HG03342 (cell line): ENCODE data around the gene PRKCA.

Source experiments
- ATAC-seq: cut with Tn5 transposase; IDR thresholded peaks from one replicate; pipeline ENCODE4 v1.9.1; 2021; ENCODE audit warnings: mild to moderate bottlenecking, moderate library complexity; ENCODE audit not compliant: unreplicated experiment

PRKCA gene

GRCh38 chr17:66749217-66749832 is 446.9 kb downstream of the PRKCA start:
- no peak for ATAC-seq

GRCh38 chr17:66750116-66750515 is 447.7 kb downstream of the PRKCA start:
- no peak for ATAC-seq

GRCh38 chr17:66750781-66751543 is 448.5 kb downstream of the PRKCA start:
- no peak for ATAC-seq

- no peak for ATAC-seq
Measured at GRCh38 chr17:66751771-66752170, 449.4 kb downstream of the PRKCA start.

GRCh38 chr17:66752411-66752810 is 450.0 kb downstream of the PRKCA start:
- ATAC-seq: no peak

- no peak for ATAC-seq
Measured at GRCh38 chr17:66753126-66753920, 450.9 kb downstream of the PRKCA start.

- ATAC-seq: no peak
Measured at GRCh38 chr17:66755101-66755943, 452.9 kb downstream of the PRKCA start.

GRCh38 chr17:66755944-66756290 is 453.5 kb downstream of the PRKCA start:
- ATAC-seq: no peak

- ATAC-seq: no peak
Measured at GRCh38 chr17:66760324-66760723, 457.9 kb downstream of the PRKCA start.

GRCh38 chr17:66762276-66762675 is 459.9 kb downstream of the PRKCA start:
- ATAC-seq: no peak

- ATAC-seq: no peak
Measured at GRCh38 chr17:66763056-66763455, 460.6 kb downstream of the PRKCA start.

GRCh38 chr17:66764506-66764905 is 462.1 kb downstream of the PRKCA start:
- no peak for ATAC-seq

- ATAC-seq: no peak
Measured at GRCh38 chr17:66767154-66767933, 464.9 kb downstream of the PRKCA start.

GRCh38 chr17:66769911-66770310 is 467.5 kb downstream of the PRKCA start:
- no peak for ATAC-seq

GRCh38 chr17:66772148-66772812 is 469.9 kb downstream of the PRKCA start:
- ATAC-seq: no peak

GRCh38 chr17:66775271-66775670 is 472.9 kb downstream of the PRKCA start:
- ATAC-seq: no peak

- ATAC-seq: no peak
Measured at GRCh38 chr17:66775881-66776400, 473.5 kb downstream of the PRKCA start.

- ATAC-seq: no peak
Measured at GRCh38 chr17:66776999-66777688, 474.7 kb downstream of the PRKCA start.

- no peak for ATAC-seq
Measured at GRCh38 chr17:66777689-66778225, 475.3 kb downstream of the PRKCA start.
